ENCODE data around the gene ACTMAP. TPM values are rescaled to one million over a fixed set of nuclear protein-coding genes. Genes with fewer than 3 reads are reported as not detected.
A peak's percentile ranks its signal among the peaks of the same experiment; 100 is the strongest.

The ACTMAP gene
- total and polyA plus RNA-seq, 9 of the 15 experiments (the other 6 are each of a cell fraction or from before 2014, with no cell fraction given) = 1.7 to 16.6 (median 4.9) TPM

DNA sequence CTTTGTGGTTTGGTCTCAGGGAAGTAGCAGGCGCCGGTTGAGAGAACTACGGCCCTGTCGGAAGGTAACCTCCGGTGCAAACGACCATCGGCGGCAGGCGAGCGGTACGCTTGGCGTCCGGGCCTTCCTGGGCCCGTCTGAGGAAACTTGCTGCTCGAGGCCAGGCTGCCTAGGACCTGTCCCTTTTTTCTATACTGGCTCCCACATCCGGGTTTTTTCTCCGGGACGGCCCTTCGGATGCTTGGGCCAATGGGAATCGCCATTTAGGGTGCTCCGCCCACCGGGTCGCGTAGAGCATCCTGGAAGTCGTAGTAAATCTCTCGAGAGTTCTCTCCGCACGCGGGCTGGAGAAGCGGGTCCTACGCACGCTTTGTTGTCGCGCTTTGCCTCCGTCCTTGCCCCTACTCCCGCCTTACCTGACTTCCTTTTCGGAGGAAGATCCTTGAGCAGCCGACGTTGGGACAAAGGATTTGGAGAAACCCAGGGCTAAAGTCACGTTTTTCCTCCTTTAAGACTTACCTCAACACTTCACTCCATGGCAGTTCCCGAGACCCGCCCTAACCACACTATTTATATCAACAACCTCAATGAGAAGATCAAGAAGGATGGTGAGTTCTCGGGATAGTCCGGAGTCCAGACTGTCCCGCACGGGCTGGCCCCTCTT, 729 bp upstream of the ACTMAP start, which contains the start of gene SNRPA (continued):
- TF ChIP-seq, protein P1, sequence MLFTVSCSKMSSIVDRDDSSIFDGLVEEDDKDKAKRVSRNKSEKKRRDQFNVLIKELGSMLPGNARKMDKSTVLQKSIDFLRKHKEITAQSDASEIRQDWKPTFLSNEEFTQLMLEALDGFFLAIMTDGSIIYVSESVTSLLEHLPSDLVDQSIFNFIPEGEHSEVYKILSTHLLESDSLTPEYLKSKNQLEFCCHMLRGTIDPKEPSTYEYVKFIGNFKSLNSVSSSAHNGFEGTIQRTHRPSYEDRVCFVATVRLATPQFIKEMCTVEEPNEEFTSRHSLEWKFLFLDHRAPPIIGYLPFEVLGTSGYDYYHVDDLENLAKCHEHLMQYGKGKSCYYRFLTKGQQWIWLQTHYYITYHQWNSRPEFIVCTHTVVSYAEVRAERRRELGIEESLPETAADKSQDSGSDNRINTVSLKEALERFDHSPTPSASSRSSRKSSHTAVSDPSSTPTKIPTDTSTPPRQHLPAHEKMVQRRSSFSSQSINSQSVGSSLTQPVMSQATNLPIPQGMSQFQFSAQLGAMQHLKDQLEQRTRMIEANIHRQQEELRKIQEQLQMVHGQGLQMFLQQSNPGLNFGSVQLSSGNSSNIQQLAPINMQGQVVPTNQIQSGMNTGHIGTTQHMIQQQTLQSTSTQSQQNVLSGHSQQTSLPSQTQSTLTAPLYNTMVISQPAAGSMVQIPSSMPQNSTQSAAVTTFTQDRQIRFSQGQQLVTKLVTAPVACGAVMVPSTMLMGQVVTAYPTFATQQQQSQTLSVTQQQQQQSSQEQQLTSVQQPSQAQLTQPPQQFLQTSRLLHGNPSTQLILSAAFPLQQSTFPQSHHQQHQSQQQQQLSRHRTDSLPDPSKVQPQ (CRISPR knock-in tag; IDR thresholded peaks at IDR 0.05; ENCODE audit: borderline replicate concordance) = no peak
- TF ChIP-seq, protein P2, sequence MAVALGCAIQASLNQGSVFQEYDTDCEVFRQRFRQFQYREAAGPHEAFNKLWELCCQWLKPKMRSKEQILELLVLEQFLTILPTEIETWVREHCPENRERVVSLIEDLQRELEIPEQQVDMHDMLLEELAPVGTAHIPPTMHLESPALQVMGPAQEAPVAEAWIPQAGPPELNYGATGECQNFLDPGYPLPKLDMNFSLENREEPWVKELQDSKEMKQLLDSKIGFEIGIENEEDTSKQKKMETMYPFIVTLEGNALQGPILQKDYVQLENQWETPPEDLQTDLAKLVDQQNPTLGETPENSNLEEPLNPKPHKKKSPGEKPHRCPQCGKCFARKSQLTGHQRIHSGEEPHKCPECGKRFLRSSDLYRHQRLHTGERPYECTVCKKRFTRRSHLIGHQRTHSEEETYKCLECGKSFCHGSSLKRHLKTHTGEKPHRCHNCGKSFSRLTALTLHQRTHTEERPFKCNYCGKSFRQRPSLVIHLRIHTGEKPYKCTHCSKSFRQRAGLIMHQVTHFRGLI (CRISPR knock-in tag; IDR thresholded peaks at IDR 0.05) = no peak
- TF ChIP-seq, protein P3, sequence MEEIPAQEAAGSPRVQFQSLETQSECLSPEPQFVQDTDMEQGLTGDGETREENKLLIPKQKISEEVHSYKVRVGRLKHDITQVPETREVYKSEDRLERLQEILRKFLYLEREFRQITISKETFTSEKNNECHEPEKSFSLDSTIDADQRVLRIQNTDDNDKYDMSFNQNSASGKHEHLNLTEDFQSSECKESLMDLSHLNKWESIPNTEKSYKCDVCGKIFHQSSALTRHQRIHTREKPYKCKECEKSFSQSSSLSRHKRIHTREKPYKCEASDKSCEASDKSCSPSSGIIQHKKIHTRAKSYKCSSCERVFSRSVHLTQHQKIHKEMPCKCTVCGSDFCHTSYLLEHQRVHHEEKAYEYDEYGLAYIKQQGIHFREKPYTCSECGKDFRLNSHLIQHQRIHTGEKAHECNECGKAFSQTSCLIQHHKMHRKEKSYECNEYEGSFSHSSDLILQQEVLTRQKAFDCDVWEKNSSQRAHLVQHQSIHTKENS (CRISPR knock-in tag; IDR thresholded peaks at IDR 0.05) = no peak
- TF ChIP-seq KLF10 (CRISPR knock-in tag; IDR thresholded peaks at IDR 0.05) = no peak
- no peak for TF ChIP-seq SNRNP70 (optimal IDR thresholded peaks at IDR 0.05; ENCODE audit: low read depth, low read length)
- TF ChIP-seq, protein P4, sequence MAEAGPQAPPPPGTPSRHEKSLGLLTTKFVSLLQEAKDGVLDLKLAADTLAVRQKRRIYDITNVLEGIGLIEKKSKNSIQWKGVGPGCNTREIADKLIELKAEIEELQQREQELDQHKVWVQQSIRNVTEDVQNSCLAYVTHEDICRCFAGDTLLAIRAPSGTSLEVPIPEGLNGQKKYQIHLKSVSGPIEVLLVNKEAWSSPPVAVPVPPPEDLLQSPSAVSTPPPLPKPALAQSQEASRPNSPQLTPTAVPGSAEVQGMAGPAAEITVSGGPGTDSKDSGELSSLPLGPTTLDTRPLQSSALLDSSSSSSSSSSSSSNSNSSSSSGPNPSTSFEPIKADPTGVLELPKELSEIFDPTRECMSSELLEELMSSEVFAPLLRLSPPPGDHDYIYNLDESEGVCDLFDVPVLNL (CRISPR knock-in tag; IDR thresholded peaks at IDR 0.05; ENCODE audit: low read depth) = no peak
- TF ChIP-seq, protein P5, sequence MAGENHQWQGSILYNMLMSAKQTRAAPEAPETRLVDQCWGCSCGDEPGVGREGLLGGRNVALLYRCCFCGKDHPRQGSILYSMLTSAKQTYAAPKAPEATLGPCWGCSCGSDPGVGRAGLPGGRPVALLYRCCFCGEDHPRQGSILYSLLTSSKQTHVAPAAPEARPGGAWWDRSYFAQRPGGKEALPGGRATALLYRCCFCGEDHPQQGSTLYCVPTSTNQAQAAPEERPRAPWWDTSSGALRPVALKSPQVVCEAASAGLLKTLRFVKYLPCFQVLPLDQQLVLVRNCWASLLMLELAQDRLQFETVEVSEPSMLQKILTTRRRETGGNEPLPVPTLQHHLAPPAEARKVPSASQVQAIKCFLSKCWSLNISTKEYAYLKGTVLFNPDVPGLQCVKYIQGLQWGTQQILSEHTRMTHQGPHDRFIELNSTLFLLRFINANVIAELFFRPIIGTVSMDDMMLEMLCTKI (IDR thresholded peaks at IDR 0.05; ENCODE audit: partially characterized antibody) = no peak
- TF ChIP-seq BDP1 (IDR thresholded peaks at IDR 0.05; ENCODE audit: insufficient read depth, insufficient read length) = no peak
- TF ChIP-seq, protein P6, sequence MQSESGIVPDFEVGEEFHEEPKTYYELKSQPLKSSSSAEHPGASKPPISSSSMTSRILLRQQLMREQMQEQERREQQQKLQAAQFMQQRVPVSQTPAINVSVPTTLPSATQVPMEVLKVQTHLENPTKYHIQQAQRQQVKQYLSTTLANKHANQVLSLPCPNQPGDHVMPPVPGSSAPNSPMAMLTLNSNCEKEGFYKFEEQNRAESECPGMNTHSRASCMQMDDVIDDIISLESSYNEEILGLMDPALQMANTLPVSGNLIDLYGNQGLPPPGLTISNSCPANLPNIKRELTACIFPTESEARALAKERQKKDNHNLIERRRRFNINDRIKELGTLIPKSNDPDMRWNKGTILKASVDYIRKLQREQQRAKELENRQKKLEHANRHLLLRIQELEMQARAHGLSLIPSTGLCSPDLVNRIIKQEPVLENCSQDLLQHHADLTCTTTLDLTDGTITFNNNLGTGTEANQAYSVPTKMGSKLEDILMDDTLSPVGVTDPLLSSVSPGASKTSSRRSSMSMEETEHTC (IDR thresholded peaks at IDR 0.05) = 0 out of 2 replicates have a peak, but pooled peaks have one; percentile 9
- no peak for TF ChIP-seq HSF4 (CRISPR knock-in tag; IDR thresholded peaks at IDR 0.05; ENCODE audit: borderline replicate concordance)
- no peak for TF ChIP-seq JUN (IDR thresholded peaks at IDR 0.05; ENCODE audit: borderline replicate concordance, low read depth, low read length)
- no peak for TF ChIP-seq JUN (CRISPR knock-in tag; IDR thresholded peaks at IDR 0.05; ENCODE audit: borderline replicate concordance)
- TF ChIP-seq, protein P7, sequence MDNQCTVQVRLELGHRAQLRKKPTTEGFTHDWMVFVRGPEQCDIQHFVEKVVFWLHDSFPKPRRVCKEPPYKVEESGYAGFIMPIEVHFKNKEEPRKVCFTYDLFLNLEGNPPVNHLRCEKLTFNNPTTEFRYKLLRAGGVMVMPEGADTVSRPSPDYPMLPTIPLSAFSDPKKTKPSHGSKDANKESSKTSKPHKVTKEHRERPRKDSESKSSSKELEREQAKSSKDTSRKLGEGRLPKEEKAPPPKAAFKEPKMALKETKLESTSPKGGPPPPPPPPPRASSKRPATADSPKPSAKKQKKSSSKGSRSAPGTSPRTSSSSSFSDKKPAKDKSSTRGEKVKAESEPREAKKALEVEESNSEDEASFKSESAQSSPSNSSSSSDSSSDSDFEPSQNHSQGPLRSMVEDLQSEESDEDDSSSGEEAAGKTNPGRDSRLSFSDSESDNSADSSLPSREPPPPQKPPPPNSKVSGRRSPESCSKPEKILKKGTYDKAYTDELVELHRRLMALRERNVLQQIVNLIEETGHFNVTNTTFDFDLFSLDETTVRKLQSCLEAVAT (IDR thresholded peaks at IDR 0.05) = no peak; a peak in 2 of 4 replicates
- TF ChIP-seq ZBTB1 (CRISPR knock-in tag; IDR thresholded peaks at IDR 0.05; ENCODE audit: borderline replicate concordance, low read depth) = no peak
- no peak for TF ChIP-seq ZSCAN32 (CRISPR knock-in tag; IDR thresholded peaks at IDR 0.05)
- no peak for TF ChIP-seq FOXK1 (CRISPR knock-in tag; IDR thresholded peaks at IDR 0.05; ENCODE audit: borderline replicate concordance)

Measured in K562 (cell line).